SK-N-SH treated with all-trans-retinoic acid at 6 μM for 48 hours (cell line): ENCODE data around the gene DENND2A.

Source experiments
- GLIS3 ChIP-seq: fragments of 250-450 bp; sonication (Bioruptor Pico); IDR thresholded peaks from 2 replicates; pipeline ENCODE4 v1.5.0; 2020; ENCODE audit warnings: mild to moderate bottlenecking, moderate library complexity
- OSR1 ChIP-seq: fragments of 250-450 bp; sonication (Bioruptor Pico); IDR thresholded peaks from 2 replicates; pipeline ENCODE4 v1.8.0; 2022; ENCODE audit warnings: moderate library complexity, mild to moderate bottlenecking, inconsistent platforms

DNA sequence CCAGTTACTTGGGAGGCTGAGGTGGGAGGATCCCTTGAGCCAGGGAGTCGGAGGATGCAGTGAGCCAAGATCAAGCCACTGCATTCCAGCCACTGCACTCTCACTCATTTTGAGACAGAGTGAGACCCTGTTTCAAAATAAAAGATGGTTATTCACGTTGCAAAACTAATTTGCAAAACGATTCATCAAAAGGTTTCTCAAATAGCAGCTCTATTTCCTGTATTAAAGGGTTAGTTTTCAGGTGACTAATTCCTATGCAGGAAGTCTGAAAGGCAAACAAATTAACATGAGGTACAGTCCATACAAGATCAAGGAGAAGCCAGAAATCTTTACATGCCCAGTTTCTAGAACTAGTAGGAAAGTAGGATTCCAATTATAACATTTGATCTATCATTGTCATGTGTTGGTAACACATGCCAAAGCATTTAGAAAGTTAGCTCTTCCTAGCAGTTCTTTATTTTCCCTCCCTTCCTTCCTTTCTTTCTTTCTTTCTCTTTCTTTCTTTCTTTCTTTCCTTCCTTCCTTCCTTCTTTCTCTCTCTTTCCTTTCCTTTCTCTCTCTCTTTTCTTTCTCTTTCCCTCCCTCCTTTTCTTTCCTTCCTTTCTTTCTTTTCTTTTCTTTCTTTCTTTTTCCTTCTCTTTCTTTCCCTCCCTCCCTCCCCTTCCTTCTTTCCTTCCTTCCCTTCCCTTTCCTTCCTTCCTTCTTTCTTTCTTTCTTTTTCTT lies 49.3 kb downstream of the DENND2A start:
- no peak for TF ChIP-seq GLIS3 (CRISPR knock-in tag)
- TF ChIP-seq OSR1, result no peak
